Activated B cell treated with CpG ODN at 0.5 μM for 24 hours (primary cell): Measurements from ENCODE around the gene TBC1D22A. TPM values are rescaled to one million over a fixed set of nuclear protein-coding genes. Genes with fewer than 3 reads are reported as not detected.

Source experiments
- ATAC-seq: fragments of 200-7000 bp; cut with Tn5 transposase; one replicate; pipeline ENCODE4 v1.10.0; 2021; ENCODE audit warnings: low read depth, mild to moderate bottlenecking, moderate library complexity
- CTCF ChIA-PET: fragments of 350-600 bp; sonication (Branson Sonifier 250); formaldehyde crosslinking; loops from one replicate; lab custom pipeline; 2021; ENCODE audit warnings: antibody characterized with exemption; lab: Charles Lee
- POLR2A ChIA-PET: fragments of 350-600 bp; sonication (Branson Sonifier 250); formaldehyde crosslinking; loops from one replicate; lab custom pipeline; 2021; ENCODE audit warnings: antibody characterized with exemption; lab: Charles Lee
- DNase-seq: peaks from one replicate; pipeline ENCODE4 v3.0.0; 2022
- H3K27ac Mint-ChIP-seq: one replicate; pipeline ENCODE4 v1.8.0; 2020; ENCODE audit warnings: mixed read lengths
- H3K27me3 Mint-ChIP-seq: one replicate; pipeline ENCODE4 v1.8.0; 2021; ENCODE audit warnings: mixed read lengths
- H3K36me3 Mint-ChIP-seq: one replicate; pipeline ENCODE4 v1.8.0; 2021; ENCODE audit warnings: low read depth, mixed read lengths
- H3K4me1 Mint-ChIP-seq: one replicate; pipeline ENCODE4 v1.8.0; 2021; ENCODE audit warnings: mixed read lengths
- H3K4me3 Mint-ChIP-seq: one replicate; pipeline ENCODE4 v1.8.0; 2020; ENCODE audit warnings: mild to moderate bottlenecking, mixed read lengths
- H3K9me3 Mint-ChIP-seq: one replicate; pipeline ENCODE4 v1.8.0; 2020; ENCODE audit warnings: mixed read lengths
- CTCF ChIP-seq: fragments of 200-600 bp; IDR thresholded peaks from one replicate; pipeline ENCODE4 v1.8.0; 2022; ENCODE audit warnings: antibody characterized with exemption, mild to moderate bottlenecking
- intact Hi-C: fragments of 100-400 bp; cut with micrococcal nuclease; formaldehyde crosslinking; loops from one replicate; pipeline ENCODE4 v1.15.1; 2024
- total RNA-seq: library from RNA; stranded (reverse); gene quantifications from 2 replicates; pipeline ENCODE4 v1.2.3, GENCODE V29; 2022

The TBC1D22A gene
- total RNA-seq, 1 donor from 2014 or later, result 85.9 TPM

GRCh38 chr22:47176026-47176389 is 413.6 kb downstream of the TBC1D22A start:
- Mint-ChIP-seq H3K4me3 (no peak overlapping the region), H3K27ac (no peak overlapping the region), H3K36me3 (peaks cover 48% of the 10 kb centered on the region), H3K9me3 (no peaks in the 10 kb centered on the region), H3K4me1 (no peaks in the 10 kb centered on the region), H3K27me3 (no peaks in the 10 kb centered on the region)
- POLR2A ChIA-PET, result no interaction called here
- TF ChIP-seq CTCF, result no peak
- intact Hi-C loops, result no loop called here
- CTCF ChIA-PET, result no interaction called here
- DNase-seq (no peak), ATAC-seq (no peak)

- intact Hi-C loops, result no loop called here
- no peak overlapping the region for H3K27ac Mint-ChIP-seq
- ATAC-seq (no peak), DNase-seq (no peak)
- no peak for TF ChIP-seq CTCF
- POLR2A ChIA-PET, result no interaction called here
- no peaks in the 10 kb centered on the region for H3K27me3 Mint-ChIP-seq
- H3K4me1 Mint-ChIP-seq, result no peaks in the 10 kb centered on the region
- CTCF ChIA-PET, result no interaction called here
- H3K4me3 Mint-ChIP-seq, result no peak overlapping the region
- H3K9me3 Mint-ChIP-seq, result no peaks in the 10 kb centered on the region
- peaks cover 48% of the 10 kb centered on the region for H3K36me3 Mint-ChIP-seq
Measured at GRCh38 chr22:47176573-47177333, 414.3 kb downstream of the TBC1D22A start.

- TF ChIP-seq CTCF, result no peak
Measured at GRCh38 chr22:47177334-47177815, 414.9 kb downstream of the TBC1D22A start.

GRCh38 chr22:47178339-47178738 is 415.9 kb downstream of the TBC1D22A start:
- DNase-seq (no peak), ATAC-seq (no peak)
- ChIA-PET POLR2A (no interaction called here), CTCF (no interaction called here)
- Mint-ChIP-seq H3K4me1 (no peaks in the 10 kb centered on the region), H3K36me3 (peaks cover 47% of the 10 kb centered on the region), H3K27ac (no peak overlapping the region), H3K9me3 (peaks cover 3% of the 10 kb centered on the region), H3K27me3 (no peaks in the 10 kb centered on the region), H3K4me3 (no peak overlapping the region)
- intact Hi-C loops, result no loop called here
- no peak for TF ChIP-seq CTCF

More at GRCh38 chr22:47177334-47177815, 414.9 kb downstream of the TBC1D22A start:
- H3K4me3 Mint-ChIP-seq, result no peak overlapping the region
- no peaks in the 10 kb centered on the region for H3K9me3 Mint-ChIP-seq
- ATAC-seq (no peak), DNase-seq (no peak)
- intact Hi-C loops, result no loop called here
- H3K4me1 Mint-ChIP-seq, result no peaks in the 10 kb centered on the region
- ChIA-PET POLR2A (no interaction called here), CTCF (no interaction called here)
- peaks cover 48% of the 10 kb centered on the region for H3K36me3 Mint-ChIP-seq
- H3K27ac Mint-ChIP-seq, result no peak overlapping the region
- H3K27me3 Mint-ChIP-seq, result no peaks in the 10 kb centered on the region

GRCh38 chr22:47180796-47181195 is 418.3 kb downstream of the TBC1D22A start:
- Mint-ChIP-seq H3K4me3 (no peak overlapping the region), H3K4me1 (no peaks in the 10 kb centered on the region), H3K9me3 (peaks cover 12% of the 10 kb centered on the region), H3K27me3 (no peaks in the 10 kb centered on the region), H3K27ac (no peak overlapping the region), H3K36me3 (peaks cover 27% of the 10 kb centered on the region)
- ATAC-seq (no peak), DNase-seq (no peak)
- intact Hi-C loops, result no loop called here
- POLR2A ChIA-PET, result no interaction called here
- CTCF ChIA-PET, result no interaction called here
- TF ChIP-seq CTCF, result no peak
